ENCODE data around the gene WASHC3. TPM values are rescaled to one million over a fixed set of nuclear protein-coding genes. Genes with fewer than 3 reads are reported as not detected.
A peak's percentile ranks its signal among the peaks of the same experiment; 100 is the strongest.
"Not testable (repeated sequence)": the region's sequence is repeated elsewhere in the genome, so short reads cannot be mapped to it uniquely, and the experiment has no call there.

The WASHC3 gene
- total and polyA plus RNA-seq, 11 donors: 34.8 to 65.5 (median 43.0) TPM

DNA sequence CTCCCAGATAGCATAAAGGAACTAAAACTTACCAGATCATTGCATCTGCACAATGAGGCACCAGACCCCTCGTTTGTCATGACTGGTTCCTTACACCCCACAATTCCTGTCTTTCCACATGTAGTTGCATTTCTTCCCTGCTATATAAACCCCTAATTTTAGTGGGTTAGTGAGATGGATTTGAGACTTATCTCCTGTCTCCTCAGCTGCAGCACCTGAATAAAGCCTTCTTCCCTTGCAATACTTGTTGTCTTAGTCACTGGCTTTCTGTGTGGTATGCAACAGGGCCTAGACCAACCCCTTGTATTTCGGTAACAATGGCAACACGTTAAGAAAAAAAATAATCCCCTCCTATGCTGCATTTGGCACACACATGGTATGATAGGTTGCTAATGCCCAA lies 45.1 kb upstream of the WASHC3 start:
- no peak overlapping the region for H3K4me3 ChIP-seq
- DNase-seq (no peak), ATAC-seq (no peak)
- H3K4me1 ChIP-seq: no peaks in the 10 kb centered on the region
- peaks cover 0 to 7% (median 0%) of the 10 kb centered on the region in 12 donors for H3K9me3 ChIP-seq
- no peak overlapping the region for H3K27ac ChIP-seq
- H3K36me3 ChIP-seq: peaks cover 0 to 81% (median 66%) of the 10 kb centered on the region in 9 donors
- TF ChIP-seq, protein P1, sequence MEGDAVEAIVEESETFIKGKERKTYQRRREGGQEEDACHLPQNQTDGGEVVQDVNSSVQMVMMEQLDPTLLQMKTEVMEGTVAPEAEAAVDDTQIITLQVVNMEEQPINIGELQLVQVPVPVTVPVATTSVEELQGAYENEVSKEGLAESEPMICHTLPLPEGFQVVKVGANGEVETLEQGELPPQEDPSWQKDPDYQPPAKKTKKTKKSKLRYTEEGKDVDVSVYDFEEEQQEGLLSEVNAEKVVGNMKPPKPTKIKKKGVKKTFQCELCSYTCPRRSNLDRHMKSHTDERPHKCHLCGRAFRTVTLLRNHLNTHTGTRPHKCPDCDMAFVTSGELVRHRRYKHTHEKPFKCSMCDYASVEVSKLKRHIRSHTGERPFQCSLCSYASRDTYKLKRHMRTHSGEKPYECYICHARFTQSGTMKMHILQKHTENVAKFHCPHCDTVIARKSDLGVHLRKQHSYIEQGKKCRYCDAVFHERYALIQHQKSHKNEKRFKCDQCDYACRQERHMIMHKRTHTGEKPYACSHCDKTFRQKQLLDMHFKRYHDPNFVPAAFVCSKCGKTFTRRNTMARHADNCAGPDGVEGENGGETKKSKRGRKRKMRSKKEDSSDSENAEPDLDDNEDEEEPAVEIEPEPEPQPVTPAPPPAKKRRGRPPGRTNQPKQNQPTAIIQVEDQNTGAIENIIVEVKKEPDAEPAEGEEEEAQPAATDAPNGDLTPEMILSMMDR (IDR thresholded peaks at IDR 0.05): no peak
- 94 to 97% (median 97%) methylated on average over 3 of the region's 3 CpGs for WGBS, 4 donors
- intact Hi-C loops (cut with DNase I): no loop called here
- no peaks in the 10 kb centered on the region for H3K27me3 ChIP-seq

DNA sequence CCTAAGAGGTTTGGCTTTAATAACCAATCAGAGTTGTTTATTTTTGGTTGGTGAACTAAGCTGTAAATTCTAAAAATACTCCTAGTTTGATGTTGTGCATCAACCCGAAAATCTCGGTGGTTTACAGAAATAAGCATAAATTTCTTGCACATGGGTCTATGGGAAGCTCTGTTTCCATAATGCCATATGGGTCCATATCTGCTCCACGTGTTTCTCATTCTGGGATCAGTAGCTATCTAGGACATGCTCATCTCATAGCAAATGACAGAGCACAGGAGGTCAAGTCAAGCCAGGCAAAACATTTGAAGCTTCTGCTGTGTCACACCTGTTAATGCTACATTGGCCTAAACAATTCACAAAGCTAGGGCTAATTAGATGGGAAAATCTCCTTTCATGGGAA lies 35.1 kb upstream of the WASHC3 start:
- H3K9me3 ChIP-seq: no peaks in the 10 kb centered on the region
- TF ChIP-seq POLR2A (IDR thresholded peaks at IDR 0.05): no peak
- no peak overlapping the region for H3K27ac ChIP-seq
- H3K27me3 ChIP-seq: no peaks in the 10 kb centered on the region
- no peak for ATAC-seq
- 83 to 92% (median 90%) methylated on average over 3 of the region's 3 CpGs for WGBS, 4 donors
- peaks cover 0 to 13% (median 0%) of the 10 kb centered on the region in 12 donors for H3K4me1 ChIP-seq
- no peak for DNase-seq
- no peak overlapping the region for H3K4me3 ChIP-seq
- peaks cover 0 to 58% (median 41%) of the 10 kb centered on the region in 9 donors for H3K36me3 ChIP-seq
- intact Hi-C loops (cut with DNase I): loop anchor here in 1 of 10 donors (10.0 kb wide), 1 partner anchor 668 kb away; no protein-coding TSS in a partner anchor

DNA sequence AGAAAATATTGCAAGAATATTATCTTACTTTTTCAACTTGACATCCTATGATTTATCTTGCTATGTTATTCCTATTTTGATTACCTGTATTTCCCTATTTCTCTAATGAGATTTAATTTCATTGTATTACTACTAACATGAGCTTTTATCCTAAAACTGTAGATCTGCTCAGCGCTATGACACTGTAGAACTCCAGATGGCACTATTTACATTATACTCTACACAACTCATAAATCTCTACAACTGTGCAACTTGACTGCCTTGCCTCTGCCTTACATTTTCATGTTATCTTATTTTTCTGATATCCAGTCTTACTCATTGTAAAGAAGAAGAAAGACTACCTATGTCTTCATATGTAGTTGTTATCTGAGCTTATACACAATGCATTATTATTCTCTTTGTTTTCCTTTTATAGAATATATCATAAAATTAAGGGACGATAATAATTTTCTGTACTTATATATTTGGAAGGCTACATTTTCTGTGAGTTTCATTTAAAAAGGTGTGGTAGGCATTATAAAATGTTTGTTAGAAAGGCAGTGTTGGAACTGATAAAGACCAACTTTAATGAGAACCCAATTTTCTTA lies 34.0 kb upstream of the WASHC3 start:
- Histone ChIP-seq H3K4me3 (no peak overlapping the region), H3K27ac (no peak overlapping the region), H3K9me3 (no peaks in the 10 kb centered on the region), H3K4me1 (peaks cover 0 to 13% (median 0%) of the 10 kb centered on the region in 12 donors), H3K27me3 (no peaks in the 10 kb centered on the region), H3K36me3 (peaks cover 0 to 56% (median 41%) of the 10 kb centered on the region in 9 donors)
- DNase-seq (no peak), ATAC-seq (no peak)
- intact Hi-C loops (cut with DNase I): loop anchor here in 1 of 10 donors (10.0 kb wide), 1 partner anchor 669 kb away; no protein-coding TSS in a partner anchor
- 84 to 91% (median 87%) methylated on average over 2 of the region's 2 CpGs for WGBS, 4 donors
- no peak for TF ChIP-seq POLR2A (IDR thresholded peaks at IDR 0.05)
- TF ChIP-seq, protein P1 (IDR thresholded peaks at IDR 0.05): peak in 7 of 12 donors; percentile 14 to 42 (median 26)

DNA sequence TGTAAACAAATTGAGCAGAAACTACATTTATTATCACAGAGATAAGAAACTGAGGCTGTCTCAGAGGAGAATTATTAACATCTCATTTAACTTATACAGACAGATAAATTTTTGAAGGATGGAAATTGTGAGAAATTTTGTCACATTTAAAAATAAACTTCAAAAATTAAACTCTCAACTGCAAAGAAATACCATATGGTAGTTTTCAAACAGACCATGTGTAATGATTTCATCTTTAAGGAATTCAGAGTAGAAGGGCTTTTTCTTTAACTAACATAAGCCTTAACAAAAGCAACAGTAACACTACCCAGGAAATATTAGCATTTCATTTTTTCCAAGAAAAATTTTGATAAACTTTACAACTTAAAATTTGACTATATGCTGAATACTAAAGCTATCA lies 31.5 kb upstream of the WASHC3 start:
- H3K9me3 ChIP-seq: no peaks in the 10 kb centered on the region
- intact Hi-C loops (cut with DNase I): loop anchor here in 1 of 10 donors (10.0 kb wide), 1 partner anchor 671 kb away; no protein-coding TSS in a partner anchor
- no peaks in the 10 kb centered on the region for H3K27me3 ChIP-seq
- no peak overlapping the region for H3K4me3 ChIP-seq
- peaks cover 0 to 13% (median 0%) of the 10 kb centered on the region in 12 donors for H3K4me1 ChIP-seq
- H3K27ac ChIP-seq: no peak overlapping the region
- TF ChIP-seq, protein P1 (IDR thresholded peaks at IDR 0.05): no peak
- no peak for TF ChIP-seq POLR2A (IDR thresholded peaks at IDR 0.05)
- DNase-seq (no peak), ATAC-seq (no peak)
- peaks cover 0 to 33% (median 22%) of the 10 kb centered on the region in 9 donors for H3K36me3 ChIP-seq

DNA sequence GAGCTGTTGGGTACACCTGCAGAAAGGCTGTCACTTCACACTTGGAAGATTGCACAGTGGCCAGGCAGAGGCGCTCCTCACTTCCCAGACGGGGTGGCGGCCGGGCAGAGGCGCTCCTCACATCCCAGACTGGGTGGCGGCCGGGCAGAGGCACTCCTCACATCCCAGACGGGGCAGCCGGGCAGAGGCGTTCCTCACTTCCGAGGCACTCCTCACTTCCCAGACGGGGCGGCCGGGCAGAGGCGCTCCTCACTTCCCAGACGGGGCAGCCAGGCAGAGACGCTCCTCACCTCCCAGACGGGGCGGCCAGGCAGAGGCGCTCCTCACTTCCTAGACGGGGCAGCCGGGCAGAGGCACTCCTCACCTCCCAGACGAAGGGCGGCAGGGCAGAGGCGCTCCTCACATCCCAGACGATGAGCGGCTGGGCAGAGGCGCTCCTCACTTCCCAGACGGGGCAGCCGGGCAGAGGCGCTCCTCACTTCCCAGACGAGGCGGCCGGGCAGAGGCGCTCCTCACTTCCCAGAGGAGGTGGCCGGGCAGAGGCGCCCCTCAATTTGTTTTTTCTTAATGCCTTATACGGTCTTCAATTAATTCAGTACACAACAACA lies 27.5 kb upstream of the WASHC3 start:
- H3K27ac ChIP-seq; intact Hi-C loops (cut with DNase I); H3K4me3 ChIP-seq; H3K9me3 ChIP-seq; H3K27me3 ChIP-seq; ATAC-seq: not testable (repeated sequence)
- Histone ChIP-seq H3K36me3 (peaks cover 0 to 23% (median 16%) of the 10 kb centered on the region in 9 donors), H3K4me1 (peaks cover 0 to 13% (median 0%) of the 10 kb centered on the region in 12 donors)
- 92 to 98% (median 98%) methylated on average over 22 to 38 of the region's 38 CpGs for WGBS, 4 donors
- peak in 1 of 5 donors; percentile 37 for DNase-seq

All from heart left ventricle (tissue), 16 donors.